ENCODE measurements around the gene TATDN3.

GRCh38 chr1:212857992-212858460, 66.3 kb downstream of the TATDN3 start, which contains the start of gene FLVCR1:
- no peak for TF ChIP-seq CTCF (IDR thresholded peaks at IDR 0.05; ENCODE audit: poor library complexity)
- TF ChIP-seq EZH2 (IDR thresholded peaks at IDR 0.05; ENCODE audit: borderline replicate concordance): no peak
